Thoracic aorta (tissue), 2 donors: ENCODE data around the gene PTPRM. TPM values are rescaled to one million over a fixed set of nuclear protein-coding genes. Genes with fewer than 3 reads are reported as not detected.
"Not testable (repeated sequence)": the region's sequence is repeated elsewhere in the genome, so short reads cannot be mapped to it uniquely, and the experiment has no call there.

Source experiments
- ATAC-seq: fragments of 150-250 bp; one replicate; pipeline ENCODE4 v1.8.0; 2017; ENCODE audit warnings: low read depth; ENCODE audit not compliant: insufficient number of reproducible peaks, low FRiP score
- DNase-seq: peaks from one replicate; pipeline ENCODE4 v3.0.0-alpha.2; 2020; ENCODE audit warnings: low spot score
- H3K27ac ChIP-seq, 2 donors: fragments of 200-600 bp; sonication (generic); 1 replicate in 1 of 2; 2 replicates in 1 of 2; pipeline ENCODE4 v1.5.1; 2016; ENCODE audit warnings: mild to moderate bottlenecking in 2 of 2, moderate library complexity in 2 of 2
- H3K27me3 ChIP-seq: fragments of 200-600 bp; sonication (generic); replicated peaks from 2 replicates; pipeline ENCODE4 v1.6.0; 2016; ENCODE audit warnings: mild to moderate bottlenecking; ENCODE audit not compliant: insufficient read depth
- H3K36me3 ChIP-seq: fragments of 200-600 bp; sonication (generic); one replicate; pipeline ENCODE4 v1.5.1; 2016
- H3K4me1 ChIP-seq, 2 donors: fragments of 200-600 bp; sonication (generic); 1 replicate in 1 of 2; 2 replicates in 1 of 2; pipeline versions ENCODE4 v1.5.1 to v1.6.0; 2016; ENCODE audit warnings: low read depth in 2 of 2, mild to moderate bottlenecking in 1 of 2; ENCODE audit not compliant: control insufficient read depth in 1 of 2
- H3K4me3 ChIP-seq: fragments of 200-600 bp; sonication (generic); 2 replicates; pipeline ENCODE4 v1.5.1; 2016; ENCODE audit warnings: mild to moderate bottlenecking
- H3K9me3 ChIP-seq: fragments of 200-600 bp; sonication (generic); 2 replicates; pipeline ENCODE4 v1.5.1; 2016
- CTCF ChIP-seq: fragments of 200-600 bp; sonication (generic); IDR thresholded peaks from one replicate; pipeline ENCODE4 v1.5.1; 2019; ENCODE audit warnings: antibody characterized with exemption
- total RNA-seq, 2 donors: library from RNA; depleted of rRNA; stranded (reverse); fragments of >200 nt; gene quantifications; one replicate each; pipeline versions ENCODE4 v1.1.0 to v1.2.3, GENCODE V29; 2016

PTPRM gene
- total RNA-seq, 2 donors from 2014 or later, result 90.3 to 102 TPM

- DNase-seq (no peak), ATAC-seq (no peak)
- H3K27me3 ChIP-seq, result no peaks in the 10 kb centered on the region
- no peaks in the 10 kb centered on the region for H3K9me3 ChIP-seq
- H3K4me1 ChIP-seq, result peaks cover 3 to 6% of the 10 kb centered on the region in 2 donors
- no peak overlapping the region for H3K4me3 ChIP-seq
- H3K27ac ChIP-seq, result no peak overlapping the region
- H3K36me3 ChIP-seq, result no peaks in the 10 kb centered on the region
- TF ChIP-seq CTCF, result no peak
Observed at GRCh38 chr18:7954238-7954637, 387.1 kb downstream of the PTPRM start.

- Histone ChIP-seq H3K27me3 (no peaks in the 10 kb centered on the region), H3K27ac (no peak overlapping the region), H3K36me3 (no peaks in the 10 kb centered on the region), H3K4me1 (peaks cover 0 to 3% of the 10 kb centered on the region in 2 donors), H3K9me3 (no peaks in the 10 kb centered on the region), H3K4me3 (no peak overlapping the region)
- TF ChIP-seq CTCF, result no peak
- DNase-seq (no peak), ATAC-seq (no peak)
Observed at GRCh38 chr18:7955175-7955574, 388.1 kb downstream of the PTPRM start.

- no peaks in the 10 kb centered on the region for H3K9me3 ChIP-seq
- peaks cover 0 to 3% of the 10 kb centered on the region in 2 donors for H3K4me1 ChIP-seq
- ATAC-seq, result no peak
- no peak overlapping the region for H3K4me3 ChIP-seq
- DNase-seq, result no peak
- no peaks in the 10 kb centered on the region for H3K27me3 ChIP-seq
- no peak for TF ChIP-seq CTCF
- H3K36me3 ChIP-seq, result no peaks in the 10 kb centered on the region
- H3K27ac ChIP-seq, result no peak overlapping the region
Observed at GRCh38 chr18:7957297-7957696, 390.2 kb downstream of the PTPRM start.

- Histone ChIP-seq H3K4me3 (peak overlapping the region; percentile 30), H3K36me3 (no peaks in the 10 kb centered on the region), H3K27ac (peak overlapping the region in 1 of 2 donors; percentile 38), H3K27me3 (no peaks in the 10 kb centered on the region), H3K4me1 (peaks cover 0 to 3% of the 10 kb centered on the region in 2 donors), H3K9me3 (no peaks in the 10 kb centered on the region)
- no peak for TF ChIP-seq CTCF
- ATAC-seq, result no peak
- no peak for DNase-seq
Observed at GRCh38 chr18:7958081-7958896, 391.2 kb downstream of the PTPRM start.

GRCh38 chr18:7958897-7959146 is 391.7 kb downstream of the PTPRM start:
- Histone ChIP-seq H3K27me3 (no peaks in the 10 kb centered on the region), H3K4me1 (peaks cover 0 to 6% of the 10 kb centered on the region in 2 donors), H3K27ac (peak overlapping the region in 1 of 2 donors; percentile 38), H3K4me3 (peak overlapping the region; percentile 30), H3K9me3 (no peaks in the 10 kb centered on the region), H3K36me3 (no peaks in the 10 kb centered on the region)
- no peak for TF ChIP-seq CTCF
- DNase-seq (no peak), ATAC-seq (no peak)

- not testable (repeated sequence) for DNase-seq, H3K27me3 ChIP-seq, H3K36me3 ChIP-seq, ATAC-seq, H3K4me1 ChIP-seq, H3K9me3 ChIP-seq, H3K4me3 ChIP-seq, H3K27ac ChIP-seq
Observed at GRCh38 chr18:7966682-7967081, 399.6 kb downstream of the PTPRM start.
